AG04450 (cell line): ENCODE data around the gene MICAL1. TPM values are rescaled to one million over a fixed set of nuclear protein-coding genes. Genes with fewer than 3 reads are reported as not detected.

Experiments used
- CTCF ChIA-PET: fragments of 300-600, 350-600 bp; formaldehyde crosslinking; extraction: SDS; loops from one replicate; lab custom pipeline; 2022; ENCODE audit warnings: antibody characterized with exemption, inconsistent platforms; lab: Charles Lee
- POLR2A ChIA-PET: fragments of 350-600 bp; formaldehyde crosslinking; extraction: SDS; loops from one replicate; lab custom pipeline; 2021; ENCODE audit warnings: antibody characterized with exemption, inconsistent platforms; lab: Yijun Ruan, JAX
- DNase-seq: peaks from one replicate; pipeline ENCODE4 v3.0.0-alpha.2; 2011; ENCODE audit warnings: low read depth, low spot score
- H3K27ac ChIP-seq: one replicate; pipeline ENCODE4 v1.5.1; 2012; ENCODE audit warnings: low read depth, low read length, control low read depth
- H3K27me3 ChIP-seq: one replicate; pipeline ENCODE4 v1.6.0; 2012; ENCODE audit warnings: low read length; ENCODE audit not compliant: control insufficient read depth, insufficient read depth
- H3K4me3 ChIP-seq: 2 replicates; pipeline ENCODE4 v1.5.1; 2011; ENCODE audit warnings: mild to moderate bottlenecking, low read depth, low read length, control low read depth
- H3K9me3 ChIP-seq: 2 replicates; pipeline ENCODE4 v1.5.1; 2012; ENCODE audit warnings: low read length; ENCODE audit not compliant: control insufficient read depth, insufficient read depth
- polyA plus RNA-seq: library from polyadenylated mRNA; depleted of rRNA; stranded (reverse); fragments of >200 nt; gene quantifications from 2 replicates; pipeline ENCODE4 v1.2.3, GENCODE V29; 2011
- TF ChIP-seq, protein P1 (sequence below): IDR thresholded peaks from 2 replicates; pipeline ENCODE4 v1.5.1; 2011; ENCODE audit warnings: low read depth, low read length, control low read depth, inconsistent platforms

The MICAL1 gene
- polyA plus RNA-seq, 1 experiment: 40.9 TPM

DNA sequence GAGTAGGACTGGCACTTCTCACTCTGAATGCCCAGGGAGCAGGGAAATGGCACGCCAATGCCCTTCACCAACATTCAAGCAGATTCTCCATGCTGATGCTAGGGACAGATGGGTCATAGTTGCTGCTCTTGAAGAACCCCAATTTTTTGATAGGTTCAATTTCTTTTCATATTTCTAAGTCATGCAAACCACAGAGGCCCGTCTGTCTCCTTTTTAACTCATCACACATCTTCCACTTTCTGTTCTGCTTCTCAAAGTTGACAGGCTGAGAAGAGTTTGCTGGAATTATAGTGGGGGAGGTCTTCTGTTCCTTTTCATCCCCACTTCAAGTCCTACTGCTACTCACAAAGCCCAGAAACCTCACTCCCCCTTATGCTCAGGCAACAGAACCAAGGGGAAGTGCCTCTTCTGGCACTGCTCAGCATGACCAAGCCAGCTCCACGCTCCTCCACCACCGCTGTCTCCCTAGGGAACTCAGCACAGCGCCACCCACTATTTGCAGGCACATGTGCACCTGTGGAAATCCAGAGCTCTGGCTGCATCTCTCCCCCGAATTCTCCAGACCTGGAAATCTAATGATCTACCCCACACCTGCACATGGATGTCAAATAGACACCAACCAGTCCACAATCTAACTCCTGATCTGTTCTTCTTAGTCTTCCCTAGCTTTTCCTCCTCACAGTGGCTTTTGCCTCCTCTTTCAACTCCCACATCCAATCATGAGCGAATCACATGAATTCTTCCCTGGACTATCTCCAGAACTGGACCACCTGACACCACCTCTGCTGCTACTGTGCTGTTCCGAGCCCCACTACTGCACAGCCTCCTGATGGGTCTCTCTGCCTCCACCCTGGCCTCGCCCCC is 16.8 kb upstream of the MICAL1 start:
- POLR2A ChIA-PET: no interaction called here
- Histone ChIP-seq H3K27ac (no peak overlapping the region), H3K27me3 (no peaks in the 10 kb centered on the region), H3K4me3 (no peak overlapping the region), H3K9me3 (no peaks in the 10 kb centered on the region)
- CTCF ChIA-PET: no interaction called here
- TF ChIP-seq, protein P1, sequence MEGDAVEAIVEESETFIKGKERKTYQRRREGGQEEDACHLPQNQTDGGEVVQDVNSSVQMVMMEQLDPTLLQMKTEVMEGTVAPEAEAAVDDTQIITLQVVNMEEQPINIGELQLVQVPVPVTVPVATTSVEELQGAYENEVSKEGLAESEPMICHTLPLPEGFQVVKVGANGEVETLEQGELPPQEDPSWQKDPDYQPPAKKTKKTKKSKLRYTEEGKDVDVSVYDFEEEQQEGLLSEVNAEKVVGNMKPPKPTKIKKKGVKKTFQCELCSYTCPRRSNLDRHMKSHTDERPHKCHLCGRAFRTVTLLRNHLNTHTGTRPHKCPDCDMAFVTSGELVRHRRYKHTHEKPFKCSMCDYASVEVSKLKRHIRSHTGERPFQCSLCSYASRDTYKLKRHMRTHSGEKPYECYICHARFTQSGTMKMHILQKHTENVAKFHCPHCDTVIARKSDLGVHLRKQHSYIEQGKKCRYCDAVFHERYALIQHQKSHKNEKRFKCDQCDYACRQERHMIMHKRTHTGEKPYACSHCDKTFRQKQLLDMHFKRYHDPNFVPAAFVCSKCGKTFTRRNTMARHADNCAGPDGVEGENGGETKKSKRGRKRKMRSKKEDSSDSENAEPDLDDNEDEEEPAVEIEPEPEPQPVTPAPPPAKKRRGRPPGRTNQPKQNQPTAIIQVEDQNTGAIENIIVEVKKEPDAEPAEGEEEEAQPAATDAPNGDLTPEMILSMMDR: no peak
- no peak for DNase-seq

DNA sequence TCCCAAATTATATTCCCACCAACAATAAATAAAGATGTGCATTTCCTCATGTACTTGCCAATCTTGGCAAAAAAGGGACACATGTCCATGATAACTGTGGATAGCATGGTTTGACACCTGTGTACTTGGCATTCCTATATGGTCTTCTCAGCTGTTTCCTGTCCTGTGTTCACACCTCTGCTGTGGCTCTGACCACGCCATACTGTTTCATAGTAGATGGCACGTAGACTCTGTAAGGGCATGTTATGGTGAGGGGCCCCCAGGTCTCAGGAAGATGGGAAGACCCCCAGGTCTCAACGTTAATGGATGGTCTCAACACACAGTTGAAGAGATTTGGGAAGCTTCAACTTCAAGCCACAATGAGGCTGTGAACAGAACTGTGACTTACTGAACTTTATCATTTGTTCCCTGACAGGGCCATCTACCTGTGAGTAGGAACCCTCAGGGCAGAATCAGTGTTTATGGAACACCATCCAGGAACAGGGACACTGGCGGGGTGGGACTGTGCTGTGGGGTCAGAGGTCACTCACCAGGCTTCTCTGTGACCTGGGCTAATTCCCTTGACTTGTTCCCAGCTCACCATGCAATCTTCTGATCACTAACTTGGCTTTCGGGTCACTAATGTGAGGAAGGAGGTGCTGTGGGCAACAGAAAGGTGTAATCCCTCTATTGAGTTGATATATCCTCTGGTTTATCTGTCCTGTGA is 15.7 kb upstream of the MICAL1 start:
- CTCF ChIA-PET: no interaction called here
- Histone ChIP-seq H3K27ac (no peak overlapping the region), H3K27me3 (no peaks in the 10 kb centered on the region), H3K9me3 (no peaks in the 10 kb centered on the region), H3K4me3 (no peak overlapping the region)
- TF ChIP-seq, protein P1: no peak
- no peak for DNase-seq
- POLR2A ChIA-PET: no interaction called here

DNA sequence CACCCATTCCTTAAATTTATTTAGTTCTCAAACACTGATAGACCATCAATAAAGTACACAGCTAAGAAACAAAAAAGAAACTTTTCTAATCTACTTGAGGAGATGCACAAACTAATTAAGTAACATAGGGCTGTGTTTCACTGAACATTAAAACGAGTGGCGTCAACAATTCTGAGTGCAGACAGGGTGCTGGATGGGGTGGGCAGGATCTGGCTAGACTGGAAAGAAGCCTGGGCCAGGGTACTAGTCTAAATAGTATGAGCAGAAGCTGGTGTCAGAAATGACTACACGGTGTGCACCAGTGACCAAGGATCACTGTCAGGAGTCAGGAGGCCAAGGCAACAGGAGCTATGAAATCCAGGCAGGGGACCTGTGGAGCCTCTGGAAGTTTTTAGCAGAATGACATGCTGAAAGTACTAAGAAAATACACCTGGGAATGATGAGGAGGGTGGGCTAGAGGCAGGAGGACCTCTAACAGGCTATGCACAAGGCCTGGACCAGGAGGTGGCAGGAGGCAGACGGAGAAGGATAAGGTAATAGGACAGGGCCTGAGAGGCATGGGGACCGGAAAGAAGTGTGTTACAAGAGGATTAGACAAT is 14.1 kb upstream of the MICAL1 start:
- DNase-seq: no peak
- ChIA-PET POLR2A (no interaction called here), CTCF (interaction anchor here (0.9 kb wide), 1 partner anchor 29 kb away, joined by 4 read pairs; the partner anchor contains the start of genes PPIL6 and SMPD2)
- H3K27ac ChIP-seq: no peak overlapping the region
- no peaks in the 10 kb centered on the region for H3K9me3 ChIP-seq
- no peak overlapping the region for H3K4me3 ChIP-seq
- H3K27me3 ChIP-seq: no peaks in the 10 kb centered on the region
- TF ChIP-seq, protein P1: no peak

DNA sequence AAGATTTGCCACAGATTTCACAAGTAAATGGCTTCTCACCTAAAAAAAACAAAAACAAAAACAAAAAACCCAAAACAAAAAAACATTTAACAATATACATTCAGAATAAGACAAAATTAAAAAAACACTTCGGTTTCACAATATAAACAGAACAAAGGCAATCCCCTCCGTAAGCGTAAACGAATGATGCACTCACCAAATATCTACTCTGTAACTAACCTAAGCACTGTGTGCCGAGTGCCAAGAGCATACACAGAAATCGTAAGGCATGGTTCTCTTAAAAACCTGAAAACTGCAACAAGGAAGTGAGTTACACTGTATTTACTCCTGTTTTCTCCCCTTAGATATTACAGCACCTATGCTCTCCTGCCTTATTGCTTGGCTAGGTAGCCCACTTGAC is 12.1 kb upstream of the MICAL1 start:
- ChIA-PET POLR2A (no interaction called here), CTCF (no interaction called here)

More for the DNA sequence above, 12.1 kb upstream of the MICAL1 start:
- no peak overlapping the region for H3K4me3 ChIP-seq
- no peaks in the 10 kb centered on the region for H3K9me3 ChIP-seq
- DNase-seq: no peak
- no peak overlapping the region for H3K27ac ChIP-seq
- TF ChIP-seq, protein P1: no peak
- no peaks in the 10 kb centered on the region for H3K27me3 ChIP-seq
